Measurements from ENCODE around the gene NACAD.
"Not testable (repeated sequence)": the region's sequence is repeated elsewhere in the genome, so short reads cannot be mapped to it uniquely, and the experiment has no call there.

Gene NACAD

DNA sequence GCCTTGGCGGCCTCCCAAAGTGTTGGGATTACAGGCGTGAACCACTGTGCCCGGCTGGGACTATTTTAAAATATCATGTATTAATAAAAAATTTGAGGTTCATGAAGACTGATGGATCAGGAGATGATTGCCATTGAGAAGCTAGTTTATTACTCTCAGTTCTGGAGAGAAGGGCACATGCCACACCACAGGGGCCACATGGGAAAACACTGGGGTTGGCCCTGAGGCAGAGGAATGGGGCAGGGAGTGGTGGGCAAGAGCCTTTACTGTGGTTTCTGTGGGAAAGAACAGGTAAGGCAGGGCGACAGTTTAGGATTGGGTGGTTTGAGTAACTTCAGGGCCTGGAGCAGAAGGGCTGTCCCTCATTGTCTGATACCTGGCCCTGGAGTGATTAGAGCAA is 29.5 kb upstream of the NACAD start:
- no peak for DNase-seq (ENCODE audit: low read depth)
- TF ChIP-seq, protein P1, sequence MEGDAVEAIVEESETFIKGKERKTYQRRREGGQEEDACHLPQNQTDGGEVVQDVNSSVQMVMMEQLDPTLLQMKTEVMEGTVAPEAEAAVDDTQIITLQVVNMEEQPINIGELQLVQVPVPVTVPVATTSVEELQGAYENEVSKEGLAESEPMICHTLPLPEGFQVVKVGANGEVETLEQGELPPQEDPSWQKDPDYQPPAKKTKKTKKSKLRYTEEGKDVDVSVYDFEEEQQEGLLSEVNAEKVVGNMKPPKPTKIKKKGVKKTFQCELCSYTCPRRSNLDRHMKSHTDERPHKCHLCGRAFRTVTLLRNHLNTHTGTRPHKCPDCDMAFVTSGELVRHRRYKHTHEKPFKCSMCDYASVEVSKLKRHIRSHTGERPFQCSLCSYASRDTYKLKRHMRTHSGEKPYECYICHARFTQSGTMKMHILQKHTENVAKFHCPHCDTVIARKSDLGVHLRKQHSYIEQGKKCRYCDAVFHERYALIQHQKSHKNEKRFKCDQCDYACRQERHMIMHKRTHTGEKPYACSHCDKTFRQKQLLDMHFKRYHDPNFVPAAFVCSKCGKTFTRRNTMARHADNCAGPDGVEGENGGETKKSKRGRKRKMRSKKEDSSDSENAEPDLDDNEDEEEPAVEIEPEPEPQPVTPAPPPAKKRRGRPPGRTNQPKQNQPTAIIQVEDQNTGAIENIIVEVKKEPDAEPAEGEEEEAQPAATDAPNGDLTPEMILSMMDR (IDR thresholded peaks at IDR 0.05; ENCODE audit: low read depth, low read length): no peak
- TF ChIP-seq POLR2A (IDR thresholded peaks at IDR 0.05; ENCODE audit: extremely low read depth, insufficient read length) (no peak), MYC (IDR thresholded peaks at IDR 0.05; ENCODE audit: low read depth, low read length) (no peak)
- TF ChIP-seq, protein P2, sequence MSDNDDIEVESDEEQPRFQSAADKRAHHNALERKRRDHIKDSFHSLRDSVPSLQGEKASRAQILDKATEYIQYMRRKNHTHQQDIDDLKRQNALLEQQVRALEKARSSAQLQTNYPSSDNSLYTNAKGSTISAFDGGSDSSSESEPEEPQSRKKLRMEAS (IDR thresholded peaks at IDR 0.05; ENCODE audit: low read depth, low read length): no peak
- no peak overlapping the region for H3K4me3 ChIP-seq (ENCODE audit: low read depth, low read length)

DNA sequence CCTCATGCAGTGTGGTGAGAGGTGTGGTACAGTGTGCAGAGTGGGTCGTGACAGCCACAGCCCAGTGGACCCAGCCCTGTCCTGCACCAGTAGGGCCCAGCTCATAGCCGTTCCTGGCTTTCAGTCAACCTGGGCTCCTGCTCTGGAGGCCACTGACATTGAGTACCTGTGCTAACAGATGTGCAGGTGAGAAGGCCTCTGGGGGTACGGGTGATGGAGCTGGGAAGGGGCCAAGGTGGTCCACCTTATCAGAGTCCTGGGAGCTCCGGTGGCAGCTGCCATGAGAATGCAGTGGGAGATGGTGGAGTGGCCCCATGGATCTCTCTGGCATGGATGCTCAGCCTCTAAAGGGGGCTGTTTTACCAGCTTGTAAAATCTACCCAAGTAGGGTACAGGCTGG is 28.8 kb upstream of the NACAD start:
- TF ChIP-seq, protein P2 (IDR thresholded peaks at IDR 0.05; ENCODE audit: low read depth, low read length): no peak
- H3K4me3 ChIP-seq (ENCODE audit: low read depth, low read length): no peak overlapping the region
- no peak for DNase-seq (ENCODE audit: low read depth)

DNA sequence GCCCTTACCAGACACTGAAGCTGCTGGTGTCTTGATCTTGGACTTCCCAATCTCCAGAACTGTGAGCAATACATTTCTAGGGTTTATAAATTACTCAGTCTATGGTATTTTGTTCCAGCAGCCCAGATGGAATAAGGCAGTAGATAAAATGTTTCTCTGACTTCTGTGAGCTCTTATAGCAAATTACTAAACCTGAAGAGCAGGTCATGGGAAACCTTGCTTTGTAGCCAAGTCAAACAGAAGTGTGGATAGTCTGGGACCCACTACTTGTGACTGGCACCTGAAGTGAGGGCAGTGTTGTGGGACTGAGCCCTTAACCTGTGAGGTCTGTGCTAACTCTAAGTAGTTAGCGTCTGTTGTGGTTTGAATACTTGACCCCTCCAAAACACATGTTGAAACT is 27.3 kb upstream of the NACAD start:
- TF ChIP-seq MYC (IDR thresholded peaks at IDR 0.05; ENCODE audit: low read depth, low read length): no peak
- no peak for TF ChIP-seq POLR2A (IDR thresholded peaks at IDR 0.05; ENCODE audit: extremely low read depth, insufficient read length)
- TF ChIP-seq, protein P1 (IDR thresholded peaks at IDR 0.05; ENCODE audit: low read depth, low read length): no peak
- H3K4me3 ChIP-seq (ENCODE audit: low read depth, low read length): no peak overlapping the region
- DNase-seq (ENCODE audit: low read depth): no peak

DNA sequence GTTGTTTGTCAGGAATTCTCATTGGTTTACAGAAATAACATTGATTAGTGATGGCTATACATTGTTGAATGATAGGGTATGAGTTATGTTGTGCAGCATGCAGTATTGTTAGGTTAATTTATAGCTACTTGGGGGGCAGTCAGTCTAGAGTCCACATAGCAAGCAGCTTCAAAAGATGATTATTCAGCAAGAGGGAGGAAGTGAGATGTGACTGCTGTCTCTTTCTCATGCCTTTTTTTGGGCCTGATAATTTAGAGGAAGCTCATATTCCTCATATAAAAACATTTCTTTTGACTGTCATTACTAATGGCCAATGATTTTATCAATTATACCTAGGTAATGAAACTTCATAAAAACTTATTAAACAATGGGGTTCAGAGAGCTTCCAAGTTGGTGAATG is 26.2 kb upstream of the NACAD start:
- no peak for DNase-seq (ENCODE audit: low read depth)
- TF ChIP-seq, protein P2 (IDR thresholded peaks at IDR 0.05; ENCODE audit: low read depth, low read length): no peak
- no peak for TF ChIP-seq MYC (IDR thresholded peaks at IDR 0.05; ENCODE audit: low read depth, low read length)
- no peak for TF ChIP-seq POLR2A (IDR thresholded peaks at IDR 0.05; ENCODE audit: extremely low read depth, insufficient read length)
- H3K4me3 ChIP-seq (ENCODE audit: low read depth, low read length): no peak overlapping the region

DNA sequence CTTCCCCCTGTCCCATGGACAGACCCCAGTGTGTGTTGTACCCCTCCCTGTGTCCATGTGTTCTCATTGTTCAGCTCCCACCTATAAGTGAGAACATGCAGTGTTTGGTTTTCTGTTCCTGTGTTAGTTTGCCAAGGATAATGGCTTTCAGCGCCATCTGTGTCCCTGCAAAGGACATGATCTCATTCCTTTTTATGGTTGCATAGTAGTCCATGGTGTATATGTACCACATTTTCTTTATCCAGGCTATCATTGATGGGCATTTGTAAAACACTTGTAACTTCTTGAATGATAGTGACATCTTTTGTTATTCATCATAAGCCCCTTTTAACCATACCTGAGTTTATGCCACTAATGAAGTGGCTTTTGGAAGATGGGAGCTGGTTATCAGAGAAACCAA is 25.5 kb upstream of the NACAD start:
- not testable (repeated sequence) for H3K4me3 ChIP-seq (ENCODE audit: low read depth, low read length); DNase-seq (ENCODE audit: low read depth)

DNA sequence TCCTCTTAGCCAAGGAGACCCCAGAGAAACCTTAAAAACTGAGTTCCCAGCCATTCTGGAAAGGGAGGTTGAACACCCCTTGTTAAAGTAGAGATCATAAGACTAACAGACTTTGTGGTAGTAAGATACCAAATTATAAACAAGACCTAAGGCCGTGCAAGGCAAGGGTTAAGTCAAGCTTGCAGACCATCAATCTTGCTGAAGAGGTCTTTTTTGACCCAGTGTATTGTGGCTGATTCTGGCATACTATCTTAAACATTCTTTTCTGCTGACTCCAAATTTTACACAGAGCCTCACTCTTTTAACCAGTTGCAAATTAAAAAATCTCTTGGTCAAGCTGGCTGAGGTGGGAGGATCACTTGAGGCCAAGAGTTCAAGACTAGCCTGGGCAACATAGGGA is 23.9 kb upstream of the NACAD start:
- DNase-seq (ENCODE audit: low read depth): no peak
- peak overlapping the region; percentile 95 for H3K4me3 ChIP-seq (ENCODE audit: low read depth, low read length)
- TF ChIP-seq, protein P1 (IDR thresholded peaks at IDR 0.05; ENCODE audit: low read depth, low read length): no peak
- TF ChIP-seq, protein P2 (IDR thresholded peaks at IDR 0.05; ENCODE audit: low read depth, low read length): no peak
- TF ChIP-seq MYC (IDR thresholded peaks at IDR 0.05; ENCODE audit: low read depth, low read length) (no peak), POLR2A (IDR thresholded peaks at IDR 0.05; ENCODE audit: extremely low read depth, insufficient read length) (no peak)

DNA sequence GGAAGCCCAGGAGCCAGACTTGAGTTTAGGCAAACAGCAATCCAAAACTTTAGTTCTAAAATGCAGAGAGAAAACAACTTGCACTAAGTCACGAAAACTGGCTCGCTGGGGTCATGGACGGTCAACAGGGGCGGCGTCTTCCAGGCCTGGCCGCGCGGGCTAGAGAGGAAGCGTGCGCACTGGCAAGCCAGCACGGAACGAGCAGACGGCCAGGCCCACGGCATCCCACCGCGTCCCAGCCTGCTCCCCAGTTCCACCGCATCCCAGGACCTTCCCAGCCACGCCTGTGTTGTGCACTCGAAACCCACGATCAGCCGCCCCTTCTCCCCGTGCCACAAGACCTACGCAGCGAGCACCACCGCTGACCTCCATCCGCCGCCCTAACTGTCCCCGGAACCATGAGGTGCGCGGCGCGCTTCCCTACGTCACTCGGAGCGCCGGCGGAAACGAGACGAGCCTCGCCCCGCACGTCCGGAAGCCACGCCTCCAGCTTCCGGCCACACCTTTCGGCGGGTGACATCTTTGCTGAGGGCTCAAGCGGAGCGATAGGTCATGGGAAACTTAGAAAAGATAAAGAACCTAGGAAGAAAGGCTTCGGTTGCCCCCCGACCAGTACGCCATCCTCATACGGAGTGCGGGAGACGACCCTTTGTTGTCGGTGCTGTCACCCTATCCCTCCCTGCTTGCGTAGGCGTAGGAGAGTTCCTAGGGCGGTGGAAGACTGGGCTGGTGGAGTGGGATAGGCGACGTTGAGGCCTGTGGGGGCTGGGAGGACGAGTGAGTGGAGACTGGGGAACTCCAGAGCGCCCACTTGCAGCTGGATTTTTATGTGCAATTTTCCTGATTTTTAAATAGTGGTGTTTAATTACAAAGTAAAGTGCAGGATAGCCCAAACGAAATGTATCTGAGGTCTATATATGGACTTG is 22.8 kb upstream of the NACAD start, which contains the start of gene TBRG4:
TBRG4 (minus strand) TSS at position 400 of the 926 bp plus-strand sequence. CDS start 2,460 bp downstream, outside the sequence.
- peak; percentile 99 for TF ChIP-seq POLR2A (IDR thresholded peaks at IDR 0.05; ENCODE audit: extremely low read depth, insufficient read length)
- TF ChIP-seq MYC (IDR thresholded peaks at IDR 0.05; ENCODE audit: low read depth, low read length): peak; percentile 100
- TF ChIP-seq, protein P2 (IDR thresholded peaks at IDR 0.05; ENCODE audit: low read depth, low read length): peak; percentile 98
- TF ChIP-seq, protein P1 (IDR thresholded peaks at IDR 0.05; ENCODE audit: low read depth, low read length): peak; percentile 53
- DNase-seq (ENCODE audit: low read depth): peak; percentile 99
- peak within 1 kb of the TSS; percentile 95 for H3K4me3 ChIP-seq (ENCODE audit: low read depth, low read length)

Data from NB4 (cell line).